ENCODE results near the gene WDFY4. TPM values are rescaled to one million over a fixed set of nuclear protein-coding genes. Genes with fewer than 3 reads are reported as not detected.

Gene WDFY4
- total RNA-seq, 1 donor from 2014 or later: not detected

DNA sequence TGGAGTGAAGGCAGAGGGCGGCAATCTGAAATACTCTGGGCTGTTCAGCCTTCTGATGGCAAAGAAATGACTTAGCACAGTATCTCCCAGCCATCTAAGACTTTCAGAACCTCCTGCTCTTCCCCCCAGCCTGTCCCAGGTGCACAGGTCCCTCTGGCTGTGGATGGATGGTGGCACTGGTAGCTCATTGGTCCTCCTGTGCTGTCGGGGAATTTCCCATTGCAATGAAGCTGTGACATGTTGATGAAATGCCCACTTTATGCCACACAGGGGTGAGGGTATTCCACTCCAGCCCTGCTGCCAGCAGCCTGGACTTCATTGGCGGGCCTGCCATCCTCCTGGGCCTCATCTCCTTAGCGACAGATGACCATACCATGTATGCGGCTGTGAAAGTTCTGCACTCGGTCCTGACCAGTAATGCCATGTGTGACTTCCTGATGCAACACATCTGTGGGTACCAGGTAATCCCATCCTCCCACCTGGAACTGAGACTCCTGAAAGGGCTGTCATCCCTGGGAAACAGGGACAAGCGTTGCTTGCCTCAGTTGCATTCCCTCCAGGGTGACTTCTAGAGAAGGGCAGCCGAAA, 105.9 kb downstream of the WDFY4 start:
- Histone ChIP-seq H3K4me3 (ENCODE audit: low read depth, low read length) (no peak overlapping the region), H3K27me3 (ENCODE audit: control insufficient read depth, insufficient read depth, low read length) (peaks cover 4% of the 10 kb centered on the region), H3K36me3 (ENCODE audit: control insufficient read depth, insufficient read depth, low read length) (no peaks in the 10 kb centered on the region)
- no peak for DNase-seq (ENCODE audit: low read depth)
- TF ChIP-seq CTCF (IDR thresholded peaks at IDR 0.05; ENCODE audit: insufficient read depth, low read length, poor library complexity, severe bottlenecking): no peak

DNA sequence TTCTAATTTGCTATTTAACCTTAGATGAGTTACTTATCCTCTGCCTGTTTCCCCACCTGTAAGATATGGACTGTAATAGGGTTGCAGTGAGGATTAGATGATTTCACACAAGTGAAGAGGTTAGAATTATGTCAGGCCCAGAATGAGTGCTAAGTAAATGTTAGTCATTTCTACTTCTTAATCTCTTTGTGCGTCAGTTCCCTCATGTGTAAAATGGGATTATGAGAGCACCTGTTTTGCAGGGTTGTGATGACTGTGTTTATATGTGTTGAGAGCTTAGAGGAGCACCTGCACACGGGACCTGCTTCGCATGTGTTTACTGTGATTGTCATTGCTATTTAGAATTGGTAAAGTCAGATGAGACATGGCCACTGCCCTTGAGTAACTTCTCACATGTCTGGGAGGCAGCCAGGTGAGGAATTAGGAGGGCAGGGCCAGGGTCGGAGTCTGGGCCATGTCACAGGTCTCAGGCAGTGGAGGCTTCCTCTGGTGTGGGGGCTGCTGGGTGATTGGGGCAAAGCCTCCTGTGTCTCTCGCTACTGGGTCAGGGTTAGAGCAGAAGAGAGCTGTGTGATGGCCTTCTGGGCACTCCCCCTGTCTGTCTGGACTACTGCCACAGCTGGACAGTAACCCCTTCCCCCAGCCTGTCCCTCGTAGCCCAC, 106.7 kb downstream of the WDFY4 start:
- peaks cover 4% of the 10 kb centered on the region for H3K27me3 ChIP-seq (ENCODE audit: control insufficient read depth, insufficient read depth, low read length)
- no peak for TF ChIP-seq CTCF (IDR thresholded peaks at IDR 0.05; ENCODE audit: insufficient read depth, low read length, poor library complexity, severe bottlenecking)
- H3K36me3 ChIP-seq (ENCODE audit: control insufficient read depth, insufficient read depth, low read length): no peaks in the 10 kb centered on the region

DNA sequence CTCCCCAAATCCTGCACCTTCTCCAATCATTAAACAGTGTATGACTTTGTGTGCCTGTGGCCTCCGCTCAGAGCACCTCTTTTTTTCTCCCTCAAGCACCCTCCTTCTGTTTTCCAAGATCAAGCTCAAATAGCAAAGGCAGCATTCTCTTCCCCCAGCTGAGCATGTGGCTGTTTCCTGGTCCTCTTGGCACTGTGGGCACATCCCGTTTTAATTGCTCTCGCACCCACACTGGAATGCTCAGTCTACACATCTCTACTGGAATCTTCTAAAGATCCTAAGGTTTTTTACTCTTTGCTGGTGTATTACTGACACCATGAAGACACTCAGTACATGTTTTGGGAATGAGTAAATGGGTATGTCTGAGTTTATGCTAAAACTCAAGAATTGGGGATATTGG, 107.4 kb downstream of the WDFY4 start:
- no peaks in the 10 kb centered on the region for H3K36me3 ChIP-seq (ENCODE audit: control insufficient read depth, insufficient read depth, low read length)
- peaks cover 4% of the 10 kb centered on the region for H3K27me3 ChIP-seq (ENCODE audit: control insufficient read depth, insufficient read depth, low read length)
- no peak for DNase-seq (ENCODE audit: low read depth)
- no peak overlapping the region for H3K4me3 ChIP-seq (ENCODE audit: low read depth, low read length)
- no peak for TF ChIP-seq CTCF (IDR thresholded peaks at IDR 0.05; ENCODE audit: insufficient read depth, low read length, poor library complexity, severe bottlenecking)

More for the DNA sequence above, 106.7 kb downstream of the WDFY4 start:
- no peak overlapping the region for H3K4me3 ChIP-seq (ENCODE audit: low read depth, low read length)
- no peak for DNase-seq (ENCODE audit: low read depth)

DNA sequence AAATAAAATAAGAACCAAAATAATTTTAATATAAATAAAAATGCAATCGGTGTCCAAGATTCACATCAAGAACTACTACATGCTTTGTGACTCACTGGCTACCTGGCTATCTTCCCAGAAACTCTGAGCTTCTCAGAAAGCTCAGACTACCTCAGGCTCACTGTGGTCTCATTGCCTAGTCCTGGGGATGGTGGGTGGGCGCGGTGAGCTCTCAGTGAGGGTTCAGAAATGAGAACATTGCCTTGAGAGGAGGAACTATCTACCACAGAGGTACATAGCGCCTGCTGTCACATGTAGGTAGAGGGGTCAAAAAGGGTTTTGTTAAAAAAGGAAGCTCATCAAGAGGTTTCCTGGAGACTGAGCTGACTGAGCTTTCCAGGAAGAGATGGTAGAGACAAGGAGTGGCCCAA, 108.0 kb downstream of the WDFY4 start:
- Histone ChIP-seq H3K36me3 (ENCODE audit: control insufficient read depth, insufficient read depth, low read length) (no peaks in the 10 kb centered on the region), H3K27me3 (ENCODE audit: control insufficient read depth, insufficient read depth, low read length) (peaks cover 4% of the 10 kb centered on the region), H3K4me3 (ENCODE audit: low read depth, low read length) (no peak overlapping the region)
- DNase-seq (ENCODE audit: low read depth): no peak
- TF ChIP-seq CTCF (IDR thresholded peaks at IDR 0.05; ENCODE audit: insufficient read depth, low read length, poor library complexity, severe bottlenecking): no peak

DNA sequence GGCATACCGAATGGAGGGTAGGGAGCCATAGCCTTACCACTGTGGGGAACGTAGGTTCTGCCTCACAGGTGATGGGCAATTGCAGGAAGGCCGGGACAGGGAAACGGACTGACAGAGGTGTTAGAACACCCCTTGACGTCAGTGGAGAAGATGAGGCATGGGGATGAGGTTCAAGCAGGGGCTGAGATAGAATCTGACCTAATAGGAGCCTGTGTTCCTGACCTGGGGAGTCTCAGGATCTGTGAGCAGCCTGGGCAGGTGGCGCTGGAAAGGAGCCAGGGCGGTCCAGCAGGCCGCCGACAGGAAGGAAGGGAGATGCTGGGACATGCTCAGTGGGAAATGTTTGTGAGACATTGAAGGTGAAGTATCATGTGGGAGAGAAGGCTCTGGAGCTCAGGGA, 109.4 kb downstream of the WDFY4 start:
- Histone ChIP-seq H3K27me3 (ENCODE audit: control insufficient read depth, insufficient read depth, low read length) (peaks cover 4% of the 10 kb centered on the region), H3K4me3 (ENCODE audit: low read depth, low read length) (no peak overlapping the region), H3K36me3 (ENCODE audit: control insufficient read depth, insufficient read depth, low read length) (no peaks in the 10 kb centered on the region)
- no peak for DNase-seq (ENCODE audit: low read depth)
- TF ChIP-seq CTCF (IDR thresholded peaks at IDR 0.05; ENCODE audit: insufficient read depth, low read length, poor library complexity, severe bottlenecking): no peak
